ENCODE results near the gene SLC38A8.

- no peak for TF ChIP-seq CTCF (conservative IDR thresholded peaks at IDR 0.05; ENCODE audit: low read length)
- TF ChIP-seq EZH2phosphoT487 (IDR thresholded peaks at IDR 0.05; ENCODE audit: borderline replicate concordance, low read depth, low read length): no peak
Observed at GRCh38 chr16:84082110-84082509, 39.5 kb upstream of the SLC38A8 start.

All from OCI-LY7 (cell line).